A549 (cell line): ENCODE results near the gene NADSYN1. TPM values are rescaled to one million over a fixed set of nuclear protein-coding genes. Genes with fewer than 3 reads are reported as not detected.
"Not testable (repeated sequence)": the region's sequence is repeated elsewhere in the genome, so short reads cannot be mapped to it uniquely, and the experiment has no call there.

Experiments
- ATAC-seq, 2 experiments: fragments of 200-7000 bp in 1 of 2; fragments of >200 bp in 1 of 2; cut with Nextera tagmentation in 1 of 2; cut with Tn5 transposase in 1 of 2; 3 replicates each; pipeline versions ENCODE4 v1.8.0 to v1.9.1; 2018 to 2020; ENCODE audit warnings: mild to moderate bottlenecking in 1 of 2, moderate library complexity in 1 of 2
- CTCF ChIA-PET: fragments of 300-600 bp; sonication (Branson Sonifier 250); formaldehyde crosslinking; extraction: SDS; loops from one replicate; lab custom pipeline; 2021; ENCODE audit warnings: antibody characterized with exemption, inconsistent platforms; lab: Yijun Ruan, JAX
- POLR2A ChIA-PET: fragments of 350-600 bp; formaldehyde crosslinking; extraction: SDS; loops from one replicate; lab custom pipeline; 2021; ENCODE audit warnings: antibody characterized with exemption, inconsistent platforms; lab: Yijun Ruan, JAX
- DNase-seq, 2 experiments: peaks; one replicate each; pipeline versions ENCODE4 v3.0.0 to v3.0.0-alpha.2; 2011 to 2016; ENCODE audit warnings: low read depth in 1 of 2, low spot score in 1 of 2
- FAIRE-seq: peaks from 2 replicates; lab custom pipeline; 2011; peaks lifted over from hg19 to GRCh38; lab: Jason Lieb, UNC
- H3K27ac ChIP-seq, 2 experiments: fragments of >200 bp; sonication (Bioruptor Twin); formaldehyde crosslinking; 3 replicates each; pipeline ENCODE4 v1.5.1; 2016 to 2017
- H3K4me1 ChIP-seq: fragments of >200 bp; sonication (Bioruptor Twin); formaldehyde crosslinking; 3 replicates; pipeline ENCODE4 v1.6.1; 2016
- H3K4me2 ChIP-seq: fragments of >200 bp; sonication (Bioruptor Twin); formaldehyde crosslinking; 3 replicates; pipeline ENCODE4 v1.6.1; 2016
- H3K4me3 ChIP-seq: fragments of >200 bp; sonication (Bioruptor Twin); formaldehyde crosslinking; 3 replicates; pipeline ENCODE4 v1.5.1; 2016
- H3K9me3 ChIP-seq: fragments of >200 bp; sonication (Bioruptor Twin); formaldehyde crosslinking; 3 replicates; pipeline ENCODE4 v1.6.1; 2016
- CEBPB ChIP-seq, 2 experiments: fragments of >200 bp in 1 of 2; sonication (Bioruptor Twin) in 1 of 2; formaldehyde crosslinking in 1 of 2; IDR thresholded peaks; 2 replicates each; pipeline ENCODE4 v1.6.1; 2012 to 2016
- EP300 ChIP-seq, 2 experiments: fragments of >200 bp; sonication (Bioruptor Twin); formaldehyde crosslinking; IDR thresholded peaks; 2 replicates in 1 of 2; 3 replicates in 1 of 2; pipeline ENCODE4 v1.6.1; 2016 to 2017
- FOSL2 ChIP-seq, 2 experiments: fragments of 450-650 bp in 1 of 2; fragments of >200 bp in 1 of 2; sonication (Bioruptor Twin) in 1 of 2; formaldehyde crosslinking; IDR thresholded peaks; 2 replicates each; pipeline versions ENCODE4 v1.5.0 to v1.6.1; 2016 to 2020; ENCODE audit warnings: mild to moderate bottlenecking in 1 of 2, moderate library complexity in 1 of 2
- GATA3 ChIP-seq: IDR thresholded peaks from 2 replicates; pipeline ENCODE4 v1.6.1; 2012; ENCODE audit warnings: borderline replicate concordance
- HOXB13 ChIP-seq: fragments of 250-450 bp; sonication (Bioruptor Pico); IDR thresholded peaks from 2 replicates; pipeline ENCODE4 v1.5.0; 2020; ENCODE audit warnings: low read depth, mild to moderate bottlenecking, moderate library complexity
- JUN ChIP-seq, 2 experiments: fragments of >200 bp; sonication (Bioruptor Twin); formaldehyde crosslinking; IDR thresholded peaks; 2 replicates in 1 of 2; 3 replicates in 1 of 2; pipeline ENCODE4 v1.6.1; 2016 to 2017
- JUNB ChIP-seq: fragments of >200 bp; sonication (Bioruptor Twin); formaldehyde crosslinking; IDR thresholded peaks from 2 replicates; pipeline ENCODE4 v1.6.1; 2016
- KDM1A ChIP-seq: fragments of 200-600 bp; sonication (generic); IDR thresholded peaks from 2 replicates; pipeline ENCODE4 v1.6.1; 2016; ENCODE audit warnings: low read depth, mild to moderate bottlenecking
- KDM5A ChIP-seq: fragments of 200-600 bp; sonication (generic); IDR thresholded peaks from 2 replicates; pipeline ENCODE4 v1.6.1; 2016; ENCODE audit warnings: antibody characterized with exemption, mild to moderate bottlenecking
- MAFK ChIP-seq: fragments of 450-650 bp; IDR thresholded peaks from 2 replicates; pipeline ENCODE4 v1.6.1; 2014; ENCODE audit not compliant: partially characterized antibody
- NFE2L2 ChIP-seq: fragments of 150-350 bp; conservative IDR thresholded peaks from 2 replicates; pipeline ENCODE4 v1.6.1; 2014; ENCODE audit warnings: low read length
- NPAS2 ChIP-seq: fragments of 250-450 bp; sonication (Bioruptor Pico); IDR thresholded peaks from 2 replicates; pipeline ENCODE4 v1.8.0; 2022; ENCODE audit warnings: mild to moderate bottlenecking, moderate library complexity, borderline replicate concordance
- POLR2AphosphoS2 ChIP-seq: conservative IDR thresholded peaks from 2 replicates; pipeline ENCODE4 v1.6.1; 2012; ENCODE audit warnings: low read length, improper control_type of control experiment, inconsistent platforms
- RARB ChIP-seq: fragments of 250-450 bp; sonication (Bioruptor Pico); IDR thresholded peaks from 2 replicates; pipeline ENCODE4 v1.8.0; 2021; ENCODE audit warnings: mild to moderate bottlenecking, moderate library complexity
- TFCP2L1 ChIP-seq: fragments of 250-450 bp; sonication (Bioruptor Pico); IDR thresholded peaks from 2 replicates; pipeline ENCODE4 v1.5.0; 2021; ENCODE audit warnings: mild to moderate bottlenecking
- ZNF302 ChIP-seq: fragments of 250-450 bp; sonication (Bioruptor Pico); IDR thresholded peaks from 2 replicates; pipeline ENCODE4 v1.9.0; 2021; ENCODE audit warnings: inconsistent platforms, mild to moderate bottlenecking, moderate library complexity
- WGBS: methylation state at CpG from one replicate; pipeline ENCODE4 v1.1.6; 2017; ENCODE audit errors: missing lambda C conversion rate; 5-methylcytosine and 5-hydroxymethylcytosine counted together
- polyA plus RNA-seq, 4 experiments: library from polyadenylated mRNA; depleted of rRNA in 3 of 4; stranded (reverse); fragments of >200 nt; fragmentation: RNase III in 1 of 4; extraction: RNeasy Plus Mini Kit Qiagen cat#74134 plus additional on column Dnase treatment in 1 of 4; gene quantifications; 2 replicates in 3 of 4; 3 replicates in 1 of 4; pipeline ENCODE4 v1.2.3, GENCODE V29; 2011 to 2017
- TF ChIP-seq, protein P1 (sequence below): fragments of >200 bp; sonication (Bioruptor Twin); formaldehyde crosslinking; IDR thresholded peaks from 3 replicates; pipeline ENCODE4 v1.5.1; 2016
- TF ChIP-seq, protein P2 (sequence below): IDR thresholded peaks from 2 replicates; pipeline ENCODE4 v1.6.1; 2012
- TF ChIP-seq, protein P3 (sequence below): IDR thresholded peaks from 2 replicates; pipeline ENCODE4 v1.6.1; 2012

NADSYN1 gene
- polyA plus RNA-seq, 2 of the 4 experiments (the other 2 are of a cell fraction), result 34.6 to 63.3 TPM

DNA sequence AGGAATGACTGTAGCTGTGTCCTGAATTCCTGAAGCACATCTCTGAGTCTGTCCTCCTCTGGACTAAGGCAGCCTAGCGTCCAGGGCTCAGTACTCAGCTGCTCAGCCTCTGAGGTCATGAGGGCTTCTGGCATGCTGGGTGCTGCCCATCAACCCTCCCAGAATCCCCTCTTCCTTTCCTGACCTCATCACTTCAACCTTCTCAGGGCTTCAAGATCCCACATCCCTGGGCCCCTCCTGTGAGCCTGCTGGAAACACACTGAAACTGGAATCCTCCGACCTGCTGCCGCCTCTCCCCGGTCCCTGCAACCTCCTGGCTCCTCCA lies 85.6 kb downstream of the NADSYN1 start:
- no peaks in the 10 kb centered on the region for H3K9me3 ChIP-seq
- H3K4me2 ChIP-seq, result no peak overlapping the region
- CTCF ChIA-PET, result no interaction called here
- 93% methylated on average over 4 of the region's 4 CpGs for WGBS
- no peaks in the 10 kb centered on the region for H3K4me1 ChIP-seq
- ATAC-seq (peak; percentile 31 to 55; a peak in 3 of 6 replicates), DNase-seq (no peak), FAIRE-seq (no peak)
- POLR2A ChIA-PET, result no interaction called here
- TF ChIP-seq TFCP2L1 (CRISPR knock-in tag) (no peak), JUNB (no peak), MAFK (no peak), NFE2L2 (no peak), KDM1A (no peak), KDM5A (no peak), RARB (no peak), CEBPB (IDR thresholded peaks at IDR 0.05) (no peak), ZNF302 (CRISPR knock-in tag) (no peak), EP300 (IDR thresholded peaks at IDR 0.05) (no peak), HOXB13 (CRISPR knock-in tag) (no peak), JUN (IDR thresholded peaks at IDR 0.05) (no peak), NPAS2 (CRISPR knock-in tag) (no peak), POLR2AphosphoS2 (no peak), FOSL2 (IDR thresholded peaks at IDR 0.05) (no peak), FOSL2 (CRISPR knock-in tag; IDR thresholded peaks at IDR 0.05) (no peak)
- TF ChIP-seq, protein P1, sequence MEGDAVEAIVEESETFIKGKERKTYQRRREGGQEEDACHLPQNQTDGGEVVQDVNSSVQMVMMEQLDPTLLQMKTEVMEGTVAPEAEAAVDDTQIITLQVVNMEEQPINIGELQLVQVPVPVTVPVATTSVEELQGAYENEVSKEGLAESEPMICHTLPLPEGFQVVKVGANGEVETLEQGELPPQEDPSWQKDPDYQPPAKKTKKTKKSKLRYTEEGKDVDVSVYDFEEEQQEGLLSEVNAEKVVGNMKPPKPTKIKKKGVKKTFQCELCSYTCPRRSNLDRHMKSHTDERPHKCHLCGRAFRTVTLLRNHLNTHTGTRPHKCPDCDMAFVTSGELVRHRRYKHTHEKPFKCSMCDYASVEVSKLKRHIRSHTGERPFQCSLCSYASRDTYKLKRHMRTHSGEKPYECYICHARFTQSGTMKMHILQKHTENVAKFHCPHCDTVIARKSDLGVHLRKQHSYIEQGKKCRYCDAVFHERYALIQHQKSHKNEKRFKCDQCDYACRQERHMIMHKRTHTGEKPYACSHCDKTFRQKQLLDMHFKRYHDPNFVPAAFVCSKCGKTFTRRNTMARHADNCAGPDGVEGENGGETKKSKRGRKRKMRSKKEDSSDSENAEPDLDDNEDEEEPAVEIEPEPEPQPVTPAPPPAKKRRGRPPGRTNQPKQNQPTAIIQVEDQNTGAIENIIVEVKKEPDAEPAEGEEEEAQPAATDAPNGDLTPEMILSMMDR, result no peak
- no peak overlapping the region for H3K27ac ChIP-seq
- no peak overlapping the region for H3K4me3 ChIP-seq

DNA sequence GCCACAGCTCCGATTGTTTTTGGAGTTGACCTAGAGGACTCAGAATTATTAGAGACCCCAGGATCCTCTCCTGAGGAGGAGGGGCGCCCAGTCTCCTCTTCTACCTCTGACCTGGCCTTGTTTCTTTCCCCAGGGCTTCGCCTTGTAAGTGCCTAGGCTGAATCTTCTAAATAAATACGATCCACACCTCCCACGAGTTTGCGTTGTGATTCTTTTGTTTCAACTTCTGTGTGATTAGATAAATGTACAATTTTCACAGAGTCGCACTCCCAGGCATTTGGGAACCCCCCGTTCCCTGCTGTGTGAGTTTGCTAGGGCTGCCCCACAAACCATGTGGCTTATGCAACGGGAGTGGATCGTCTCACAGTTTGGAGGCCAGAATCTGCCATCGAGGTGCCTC lies 86.0 kb downstream of the NADSYN1 start:
- FAIRE-seq, result no peak

DNA sequence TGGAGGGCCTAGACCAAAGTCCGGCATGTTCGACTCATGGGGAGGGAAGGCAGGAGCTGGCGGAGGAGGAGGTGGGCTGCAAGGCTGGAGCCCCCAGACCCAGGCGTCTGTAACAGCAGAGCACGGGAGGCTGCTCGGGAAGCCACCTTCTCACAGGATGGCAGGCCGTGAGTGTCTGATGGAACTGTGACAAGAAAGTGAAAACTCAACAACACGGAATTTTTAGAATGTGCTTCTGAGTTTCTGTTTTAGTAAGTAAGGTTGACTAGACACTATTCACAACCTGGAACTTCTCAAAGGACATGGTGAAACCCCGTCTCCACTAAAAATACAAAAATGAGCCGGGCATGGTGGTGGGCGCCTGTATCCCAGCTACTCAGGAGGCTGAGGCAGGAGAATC lies 87.0 kb downstream of the NADSYN1 start:
- DNase-seq, POLR2A ChIA-PET, H3K4me2 ChIP-seq, CTCF ChIA-PET, H3K4me3 ChIP-seq, H3K27ac ChIP-seq, ATAC-seq, H3K4me1 ChIP-seq, FAIRE-seq, H3K9me3 ChIP-seq: not testable (repeated sequence)
- WGBS, result 80% methylated on average over 11 of the region's 11 CpGs

More for the DNA sequence above, 86.0 kb downstream of the NADSYN1 start:
- WGBS, result 62% methylated on average over 11 of the region's 11 CpGs
- DNase-seq (no peak), ATAC-seq (no peak)
- TF ChIP-seq NPAS2 (CRISPR knock-in tag), result no peak
- no peak for TF ChIP-seq GATA3
- TF ChIP-seq, protein P2, sequence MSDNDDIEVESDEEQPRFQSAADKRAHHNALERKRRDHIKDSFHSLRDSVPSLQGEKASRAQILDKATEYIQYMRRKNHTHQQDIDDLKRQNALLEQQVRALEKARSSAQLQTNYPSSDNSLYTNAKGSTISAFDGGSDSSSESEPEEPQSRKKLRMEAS, result no peak
- TF ChIP-seq, protein P3, sequence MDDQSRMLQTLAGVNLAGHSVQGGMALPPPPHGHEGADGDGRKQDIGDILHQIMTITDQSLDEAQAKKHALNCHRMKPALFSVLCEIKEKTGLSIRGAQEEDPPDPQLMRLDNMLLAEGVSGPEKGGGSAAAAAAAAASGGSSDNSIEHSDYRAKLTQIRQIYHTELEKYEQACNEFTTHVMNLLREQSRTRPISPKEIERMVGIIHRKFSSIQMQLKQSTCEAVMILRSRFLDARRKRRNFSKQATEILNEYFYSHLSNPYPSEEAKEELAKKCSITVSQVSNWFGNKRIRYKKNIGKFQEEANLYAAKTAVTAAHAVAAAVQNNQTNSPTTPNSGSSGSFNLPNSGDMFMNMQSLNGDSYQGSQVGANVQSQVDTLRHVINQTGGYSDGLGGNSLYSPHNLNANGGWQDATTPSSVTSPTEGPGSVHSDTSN, result no peak
- no peak overlapping the region for H3K27ac ChIP-seq
- ChIA-PET POLR2A (no interaction called here), CTCF (no interaction called here)
- no peak overlapping the region for H3K4me3 ChIP-seq
- H3K4me2 ChIP-seq, result no peak overlapping the region
- H3K9me3 ChIP-seq, result no peaks in the 10 kb centered on the region
- H3K4me1 ChIP-seq, result no peaks in the 10 kb centered on the region

DNA sequence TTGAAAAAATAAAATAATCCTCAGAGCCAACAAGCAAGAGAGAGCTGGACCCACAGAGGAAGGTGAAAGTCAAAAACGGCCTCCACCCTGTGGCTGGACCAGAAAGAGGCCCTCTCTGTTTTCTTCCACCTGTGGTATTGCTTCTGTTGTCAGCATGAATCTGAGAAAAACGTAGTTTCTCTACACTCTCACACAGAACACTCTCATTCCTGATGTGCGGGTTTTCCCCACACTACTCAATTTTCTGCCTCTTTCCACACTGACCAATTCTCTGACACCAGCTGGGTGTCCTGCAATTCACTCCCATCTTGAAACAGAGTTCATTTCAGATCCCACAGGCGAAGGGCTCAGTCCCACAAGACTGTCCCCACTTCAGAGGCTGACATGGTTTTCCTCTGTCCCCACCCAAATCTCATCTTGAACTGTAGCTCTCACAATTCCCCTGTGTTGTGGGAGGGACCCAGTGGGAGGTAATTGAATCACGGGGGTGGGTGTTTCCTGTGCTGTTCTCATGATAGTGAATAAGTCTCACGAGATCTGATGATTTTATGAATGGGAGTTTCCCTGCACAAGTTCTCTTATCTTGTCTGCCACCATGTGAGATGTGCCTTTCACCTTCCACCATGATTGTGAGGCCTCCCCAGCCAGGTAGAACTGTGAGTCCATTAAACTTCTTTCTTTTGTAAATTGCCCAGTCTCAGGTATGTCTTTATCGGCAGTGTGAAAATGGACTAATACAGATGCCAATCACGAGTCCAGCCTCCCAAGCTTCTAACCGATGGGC lies 87.7 kb downstream of the NADSYN1 start:
- ATAC-seq, FAIRE-seq, H3K4me3 ChIP-seq, POLR2A ChIA-PET, DNase-seq, H3K9me3 ChIP-seq, H3K4me1 ChIP-seq, H3K27ac ChIP-seq, H3K4me2 ChIP-seq: not testable (repeated sequence)
- CTCF ChIA-PET, result interaction anchor here (1.5 kb wide), 1 partner anchor 22 kb away, joined by 3 read pairs; no protein-coding TSS in a partner anchor
- WGBS, result 54% methylated on average over 9 of the region's 9 CpGs
